GM12878 (cell line): ENCODE results near the gene FGD6. TPM values are rescaled to one million over a fixed set of nuclear protein-coding genes. Genes with fewer than 3 reads are reported as not detected.

Experiments used
- ATAC-seq: fragments of 200-7000 bp; cut with Tn5 transposase; 3 replicates; pipeline ENCODE4 v1.9.1; 2020; ENCODE audit warnings: mild to moderate bottlenecking, moderate library complexity
- BruUV-seq: library from RNA; stranded (reverse); fragments of 400-500 nt; replicated peaks from 2 replicates; lab custom pipeline; 2021; lab: Mats Ljungman, UMichigan
- CTCF ChIA-PET: fragments of 300-600 bp; sonication (Branson Sonifier 250); formaldehyde crosslinking; extraction: SDS; loops from one replicate; lab custom pipeline; 2021; ENCODE audit warnings: inconsistent platforms; lab: Yijun Ruan, JAX
- POLR2A ChIA-PET: fragments of 350-600 bp; formaldehyde crosslinking; extraction: SDS; loops from one replicate; lab custom pipeline; 2021; ENCODE audit warnings: inconsistent platforms; lab: Charles Lee
- RAD21 ChIA-PET: fragments of 300-600 bp; sonication (Branson Sonifier 250); formaldehyde crosslinking; loops from one replicate; lab custom pipeline; 2023; ENCODE audit warnings: antibody characterized with exemption; ENCODE audit not compliant: unreplicated experiment; lab: Charles Lee
- SMC1A ChIA-PET: fragments of 300-600 bp; sonication (Branson Sonifier 250); formaldehyde crosslinking; loops from one replicate; lab custom pipeline; 2023; ENCODE audit not compliant: unreplicated experiment, uncharacterized antibody; lab: Charles Lee
- DNase-seq: peaks from one replicate; pipeline ENCODE4 v3.0.0-alpha.2; 2011; ENCODE audit warnings: low read depth, low spot score
- FAIRE-seq: peaks from 3 replicates; lab custom pipeline; 2011; peaks lifted over from hg19 to GRCh38; lab: Jason Lieb, UNC
- H2AFZ ChIP-seq: 2 replicates; pipeline ENCODE4 v1.6.0; 2011; ENCODE audit warnings: low read depth, low read length, control low read depth; ENCODE audit not compliant: control insufficient read depth
- H3K27ac ChIP-seq: 2 replicates; pipeline ENCODE4 v1.5.1; 2011; ENCODE audit warnings: control low read depth; ENCODE audit not compliant: control insufficient read depth, insufficient read depth
- H3K27me3 ChIP-seq, 2 experiments: replicated peaks in 1 of 2; 2 replicates each; pipeline versions ENCODE4 v1.6.0 to v1.6.1; 2011; ENCODE audit warnings: low read length in 1 of 2; ENCODE audit not compliant: control insufficient read depth in 2 of 2, insufficient read depth in 2 of 2
- H3K36me3 ChIP-seq, 2 experiments: 2 replicates each; pipeline ENCODE4 v1.5.1; 2011; ENCODE audit warnings: low read length in 1 of 2; ENCODE audit not compliant: control insufficient read depth in 2 of 2, insufficient read depth in 2 of 2
- H3K4me1 ChIP-seq: 2 replicates; pipeline ENCODE4 v1.6.1; 2011; ENCODE audit warnings: mild to moderate bottlenecking, low read length, moderate library complexity, mixed read lengths; ENCODE audit not compliant: control insufficient read depth, insufficient read depth
- H3K4me2 ChIP-seq: 2 replicates; pipeline ENCODE4 v1.6.0; 2011; ENCODE audit warnings: control low read depth; ENCODE audit not compliant: control insufficient read depth, insufficient read depth
- H3K4me3 ChIP-seq: fragments of 200-600 bp; sonication (generic); 2 replicates; pipeline ENCODE4 v1.5.1; 2016
- H3K79me2 ChIP-seq: 2 replicates; pipeline ENCODE4 v1.6.0; 2011; ENCODE audit warnings: low read length; ENCODE audit not compliant: control insufficient read depth, insufficient read depth
- H3K9ac ChIP-seq: 2 replicates; pipeline ENCODE4 v1.8.0; 2011; ENCODE audit warnings: low read length, control low read depth, mixed read lengths; ENCODE audit not compliant: control insufficient read depth, insufficient read depth
- H3K9me3 ChIP-seq: replicated peaks from 3 replicates; pipeline ENCODE4 v1.5.1; 2011; ENCODE audit warnings: mild to moderate bottlenecking, low read length; ENCODE audit not compliant: control insufficient read depth, insufficient read depth
- H4K20me1 ChIP-seq: 2 replicates; pipeline ENCODE4 v1.6.0; 2011; ENCODE audit not compliant: control insufficient read depth, insufficient read depth
- ATF2 ChIP-seq: IDR thresholded peaks from 2 replicates; pipeline ENCODE4 v1.6.1; 2012; ENCODE audit warnings: low read length, inconsistent platforms
- BRCA1 ChIP-seq: IDR thresholded peaks from 2 replicates; pipeline ENCODE4 v1.6.1; 2011; ENCODE audit warnings: low read depth, low read length, improper control_type of control experiment
- ELK1 ChIP-seq: IDR thresholded peaks from 2 replicates; pipeline ENCODE4 v1.6.1; 2012; ENCODE audit warnings: low read depth, low read length, improper control_type of control experiment
- FOXK2 ChIP-seq: fragments of 450-650 bp; IDR thresholded peaks from 2 replicates; pipeline ENCODE4 v1.6.1; 2017; ENCODE audit warnings: mild to moderate bottlenecking, moderate library complexity
- HCFC1 ChIP-seq: fragments of 150-350 bp; IDR thresholded peaks from 2 replicates; pipeline ENCODE4 v1.6.1; 2014; ENCODE audit warnings: low read length
- JUNB ChIP-seq: IDR thresholded peaks from 2 replicates; pipeline ENCODE4 v1.6.1; 2016; ENCODE audit warnings: antibody characterized with exemption, mild to moderate bottlenecking
- NRF1 ChIP-seq: conservative IDR thresholded peaks from 2 replicates; pipeline ENCODE4 v1.6.1; 2011; ENCODE audit warnings: mild to moderate bottlenecking, low read depth, low read length, improper control_type of control experiment
- PML ChIP-seq: IDR thresholded peaks from 2 replicates; pipeline ENCODE4 v1.6.1; 2012; ENCODE audit warnings: low read length, inconsistent platforms
- POLR2AphosphoS5 ChIP-seq: IDR thresholded peaks from 2 replicates; pipeline ENCODE4 v1.6.1; 2011; ENCODE audit warnings: mild to moderate bottlenecking, low read length, inconsistent platforms
- POU2F2 ChIP-seq: IDR thresholded peaks from 3 replicates; pipeline ENCODE4 v1.6.1; 2011; ENCODE audit warnings: low read depth, mild to moderate bottlenecking, low read length, borderline replicate concordance
- RELB ChIP-seq: fragments of 450-650 bp; IDR thresholded peaks from 2 replicates; pipeline ENCODE4 v1.6.1; 2017; ENCODE audit warnings: low read depth, mild to moderate bottlenecking, moderate library complexity
- SMAD1 ChIP-seq: fragments of 450-650 bp; IDR thresholded peaks from 2 replicates; pipeline ENCODE4 v1.6.1; 2018; ENCODE audit warnings: mild to moderate bottlenecking, low read depth; ENCODE audit not compliant: partially characterized antibody
- TCF12 ChIP-seq: IDR thresholded peaks from 2 replicates; pipeline ENCODE4 v1.6.1; 2011; ENCODE audit warnings: low read depth, mild to moderate bottlenecking, low read length
- TCF7 ChIP-seq: IDR thresholded peaks from 2 replicates; pipeline ENCODE4 v1.6.1; 2014; ENCODE audit warnings: antibody characterized with exemption, borderline replicate concordance
- YY1 ChIP-seq: IDR thresholded peaks from 2 replicates; pipeline ENCODE4 v1.6.1; 2011; ENCODE audit warnings: low read depth, mild to moderate bottlenecking, low read length
- ZNF384 ChIP-seq: IDR thresholded peaks from 2 replicates; pipeline ENCODE4 v1.6.1; 2012; ENCODE audit warnings: low read depth, mild to moderate bottlenecking, low read length, improper control_type of control experiment, borderline replicate concordance
- WGBS: methylation state at CpG from one replicate; pipeline ENCODE4 v1.1.6; 2016; ENCODE audit warnings: low lambda C conversion rate; ENCODE audit not compliant: insufficient replicate concordance, insufficient coverage; ENCODE audit errors: missing lambda C conversion rate; 5-methylcytosine and 5-hydroxymethylcytosine counted together
- in situ Hi-C: fragments of 300-500 bp; cut with MboI; formaldehyde crosslinking; loops from 9 replicates; pipeline ENCODE4 v1.14.3; 2018; ENCODE audit warnings: mixed read lengths
- intact Hi-C: fragments of 100-400 bp; cut with micrococcal nuclease; formaldehyde crosslinking; loops from one replicate; pipeline ENCODE4 v1.14.2; 2022; ENCODE audit not compliant: unreplicated experiment
- polyA plus RNA-seq, 11 experiments: library from polyadenylated mRNA; depleted of rRNA in 4 of 11; unstranded in 6 of 11; stranded (reverse) in 5 of 11; fragments of >200 nt; fragmentation: Nextera tagmentation in 4 of 11; fragmentation: Illumina TruSeq in 1 of 11; extraction: Ambion mirVana in 4 of 11; extraction: Trizol in 1 of 11; gene quantifications; 1 replicate in 1 of 11; 2 replicates in 10 of 11; pipeline versions ENCODE4 v1.2.1 to v1.2.3, GENCODE V29; 2011 to 2016; ENCODE audit warnings: inconsistent platforms in 2 of 11, missing spikeins in 2 of 11, low read depth in 1 of 11
- total RNA-seq, 4 experiments: library from RNA; depleted of rRNA in 3 of 4; stranded (reverse); fragments of >200 nt in 3 of 4; fragmentation: Illumina TruSeq in 1 of 4; extraction: Trizol in 1 of 4; gene quantifications; 2 replicates each; pipeline versions ENCODE4 v1.2.1 to v1.2.3, GENCODE V29; 2013 to 2021

Gene FGD6
- total and polyA plus RNA-seq, 10 of the 15 experiments (the other 5 are each of a cell fraction or from before 2014, with no cell fraction given), result 2.4 to 15.5 (median 8.9) TPM

GRCh38 chr12:95070378-95070777, 146.9 kb downstream of the FGD6 start:
- CTCF ChIA-PET, result interaction anchor here (1.1 kb wide), 1 partner anchor 46 kb away, joined by 3 read pairs; no protein-coding TSS in a partner anchor
- intact Hi-C loops, result loop anchor here (5.0 to 10.0 kb wide), 3 partner anchors 147 to 526 kb away; partner anchors contain the start of genes FGD6 and VEZT

More at GRCh38 chr12:95070378-95070777, 146.9 kb downstream of the FGD6 start:
- H3K36me3 ChIP-seq, result peaks cover 0 to 6% of the 10 kb centered on the region in 2 experiments; a peak in 1 of 4 replicates
- no peaks in the 10 kb centered on the region for H3K9me3 ChIP-seq
- no peak for TF ChIP-seq FOXK2
- TF ChIP-seq PML, result no peak
- TF ChIP-seq POLR2AphosphoS5, result no peak
- no peak for TF ChIP-seq RELB
- no peak for TF ChIP-seq BRCA1
- TF ChIP-seq ATF2, result no peak
- TF ChIP-seq SMAD1, result no peak
- TF ChIP-seq TCF7, result no peak
- TF ChIP-seq NRF1, result no peak
- no peak for TF ChIP-seq JUNB
- TF ChIP-seq TCF12, result no peak
- no peak for TF ChIP-seq POU2F2
- TF ChIP-seq ELK1, result no peak
- TF ChIP-seq ZNF384, result no peak
- no peak for TF ChIP-seq YY1
- no peak for TF ChIP-seq HCFC1
- ChIA-PET POLR2A (no interaction called here), RAD21 (no interaction called here), SMC1A (no interaction called here)
- in situ Hi-C loops, result no loop called here
- H3K4me1 ChIP-seq, result 0 out of 2 replicates have a peak, but pooled peaks cover 3% of the 10 kb centered on the region
- no peak overlapping the region for H3K9ac ChIP-seq
- no peaks in the 10 kb centered on the region for H3K27me3 ChIP-seq
- H2AFZ ChIP-seq, result no peak overlapping the region
- WGBS, result 100% methylated on average over 1 of the region's 1 CpG
- no peak for DNase-seq
- BruUV-seq, result no TSS peak
- no peak overlapping the region for H3K4me2 ChIP-seq
- no peaks in the 10 kb centered on the region for H4K20me1 ChIP-seq
- no peak for FAIRE-seq
- H3K79me2 ChIP-seq, result peaks cover 24% of the 10 kb centered on the region
- no peak overlapping the region for H3K4me3 ChIP-seq
- no peak for ATAC-seq
- H3K27ac ChIP-seq, result no peak overlapping the region
